H1 (cell line): ENCODE data around the gene TNFRSF6B. TPM values are rescaled to one million over a fixed set of nuclear protein-coding genes. Genes with fewer than 3 reads are reported as not detected.
"Not testable (repeated sequence)": the region's sequence is repeated elsewhere in the genome, so short reads cannot be mapped to it uniquely, and the experiment has no call there.

Experiments used
- CTCF ChIA-PET: fragments of 300-600 bp; sonication (Branson Sonifier 250); formaldehyde crosslinking; loops from one replicate; lab custom pipeline; 2021; ENCODE audit not compliant: partially characterized antibody; lab: Charles Lee
- POLR2A ChIA-PET: fragments of 300-600 bp; sonication (Branson Sonifier 250); formaldehyde crosslinking; loops from one replicate; lab custom pipeline; 2021; ENCODE audit warnings: inconsistent platforms; ENCODE audit not compliant: partially characterized antibody; lab: Charles Lee
- DNase-seq, 2 experiments: peaks; one replicate each; pipeline versions ENCODE4 v3.0.0 to v3.0.0-alpha.2; 2010 to 2022; ENCODE audit warnings: low spot score in 2 of 2, low read depth in 1 of 2, mixed read lengths in 1 of 2
- FAIRE-seq: peaks from 2 replicates; lab custom pipeline; 2011; peaks lifted over from hg19 to GRCh38; lab: Jason Lieb, UNC
- H2AFZ ChIP-seq: 2 replicates; pipeline ENCODE4 v1.8.1; 2012; ENCODE audit warnings: low read length, inconsistent platforms
- H2AK5ac ChIP-seq: 2 replicates; pipeline ENCODE4 v1.6.1; 2013; ENCODE audit warnings: low read depth, low read length
- H2BK120ac ChIP-seq: replicated peaks from 2 replicates; pipeline ENCODE3; 2013; ENCODE audit warnings: low read depth, low read length, inconsistent platforms
- H2BK12ac ChIP-seq: 2 replicates; pipeline ENCODE4 v1.6.1; 2013; ENCODE audit warnings: low read depth, low read length
- H2BK15ac ChIP-seq: 2 replicates; pipeline ENCODE4 v1.6.1; 2013; ENCODE audit warnings: low read length
- H2BK20ac ChIP-seq: 2 replicates; pipeline ENCODE4 v1.6.1; 2013; ENCODE audit warnings: low read length
- H2BK5ac ChIP-seq: 2 replicates; pipeline ENCODE4 v1.6.1; 2013; ENCODE audit warnings: low read depth, low read length
- H3K14ac ChIP-seq: 2 replicates; pipeline ENCODE4 v1.6.1; 2013; ENCODE audit warnings: inconsistent platforms; ENCODE audit not compliant: insufficient read length
- H3K18ac ChIP-seq: 2 replicates; pipeline ENCODE4 v1.6.1; 2013; ENCODE audit warnings: low read length; ENCODE audit errors: extremely low read depth
- H3K23ac ChIP-seq: 2 replicates; pipeline ENCODE4 v1.6.1; 2013; ENCODE audit warnings: inconsistent platforms; ENCODE audit not compliant: insufficient read length
- H3K23me2 ChIP-seq: 2 replicates; pipeline ENCODE4 v1.6.1; 2013; ENCODE audit warnings: low read depth, low read length
- H3K27ac ChIP-seq: 2 replicates; pipeline ENCODE4 v1.6.1; 2011; ENCODE audit warnings: low read depth, low read length, inconsistent platforms
- H3K27me3 ChIP-seq, 4 experiments: replicated peaks in 1 of 4; 1 replicate in 1 of 4; 2 replicates in 3 of 4; pipeline versions ENCODE4 v1.6.1 to v1.8.1; 2011 to 2013; ENCODE audit warnings: low read length in 3 of 4, mild to moderate bottlenecking in 3 of 4, inconsistent platforms in 2 of 4, mixed read lengths in 2 of 4, moderate library complexity in 1 of 4; ENCODE audit not compliant: control insufficient read depth in 3 of 4, insufficient read depth in 3 of 4; ENCODE audit errors: extremely low read depth in 1 of 4
- H3K36me3 ChIP-seq, 4 experiments: 2 replicates each; pipeline versions ENCODE4 v1.6.1 to v1.8.1; 2011 to 2013; ENCODE audit warnings: mild to moderate bottlenecking in 4 of 4, low read length in 3 of 4, moderate library complexity in 2 of 4, control low read depth in 1 of 4, inconsistent platforms in 1 of 4; ENCODE audit not compliant: insufficient read depth in 4 of 4, control insufficient read depth in 2 of 4
- H3K4ac ChIP-seq: replicated peaks from 2 replicates; pipeline ENCODE3; 2013; ENCODE audit warnings: low read length, low read depth, mixed read lengths, inconsistent platforms; ENCODE audit not compliant: insufficient read length
- H3K4me1 ChIP-seq, 4 experiments: replicated peaks in 1 of 4; 1 replicate in 1 of 4; 2 replicates in 3 of 4; pipeline versions ENCODE4 v1.6.1 to v1.8.1; 2011 to 2013; ENCODE audit warnings: low read length in 3 of 4, inconsistent platforms in 2 of 4, mixed read lengths in 1 of 4; ENCODE audit not compliant: insufficient read depth in 4 of 4, control insufficient read depth in 3 of 4
- H3K4me2 ChIP-seq, 2 experiments: 2 replicates each; pipeline versions ENCODE4 v1.6.1 to v1.8.1; 2011 to 2013; ENCODE audit warnings: low read depth in 2 of 2, low read length in 2 of 2, control low read depth in 1 of 2, inconsistent platforms in 1 of 2, mild to moderate bottlenecking in 1 of 2; ENCODE audit not compliant: insufficient read depth in 1 of 2
- H3K4me3 ChIP-seq, 4 experiments: fragments of 200-600, 300-600 bp in 1 of 4; sonication (generic), shearing (Covaris generic), sonication (Bioruptor Twin) in 1 of 4; 2 replicates each; pipeline versions ENCODE4 v1.5.1 to v1.8.1; 2011 to 2016; ENCODE audit warnings: low read length in 4 of 4, low read depth in 3 of 4, control low read depth in 2 of 4, inconsistent platforms in 2 of 4, mild to moderate bottlenecking in 2 of 4, mixed read lengths in 1 of 4, moderate library complexity in 1 of 4; ENCODE audit not compliant: insufficient read depth in 2 of 4; ENCODE audit errors: extremely low read depth in 1 of 4
- H3K56ac ChIP-seq: replicated peaks from 2 replicates; pipeline ENCODE3; 2013; ENCODE audit warnings: low read depth, mild to moderate bottlenecking, mixed read lengths, low read length, inconsistent platforms; ENCODE audit not compliant: insufficient read length
- H3K79me1 ChIP-seq: 2 replicates; pipeline ENCODE4 v1.6.1; 2013; ENCODE audit warnings: low read depth, low read length, control low read depth
- H3K79me2 ChIP-seq, 2 experiments: 2 replicates each; pipeline versions ENCODE4 v1.6.1 to v1.8.1; 2012 to 2013; ENCODE audit warnings: low read length in 2 of 2, mild to moderate bottlenecking in 2 of 2, inconsistent platforms in 1 of 2; ENCODE audit not compliant: insufficient read depth in 2 of 2, control insufficient read depth in 1 of 2
- H3K9ac ChIP-seq, 4 experiments: replicated peaks in 1 of 4; 1 replicate in 1 of 4; 2 replicates in 3 of 4; pipeline versions ENCODE4 v1.6.1 to v1.8.1; 2011 to 2013; ENCODE audit warnings: low read depth in 3 of 4, low read length in 3 of 4, control low read depth in 2 of 4, mild to moderate bottlenecking in 2 of 4, moderate library complexity in 2 of 4, inconsistent platforms in 1 of 4; ENCODE audit errors: extremely low read depth in 1 of 4
- H3K9me3 ChIP-seq, 2 experiments: 2 replicates each; pipeline versions ENCODE4 v1.6.1 to v1.8.1; 2012 to 2013; ENCODE audit warnings: mild to moderate bottlenecking in 2 of 2, moderate library complexity in 2 of 2, control low read depth in 1 of 2, inconsistent platforms in 1 of 2, low read depth in 1 of 2, low read length in 1 of 2, mixed read lengths in 1 of 2; ENCODE audit not compliant: insufficient read depth in 2 of 2
- H4K20me1 ChIP-seq, 2 experiments: replicated peaks in 1 of 2; 2 replicates each; pipeline versions ENCODE3 to v1.8.1; 2011 to 2013; ENCODE audit warnings: inconsistent platforms in 2 of 2, low read length in 2 of 2, mild to moderate bottlenecking in 1 of 2; ENCODE audit not compliant: insufficient read depth in 2 of 2, control insufficient read depth in 1 of 2
- H4K5ac ChIP-seq: 2 replicates; pipeline ENCODE4 v1.6.1; 2013; ENCODE audit warnings: low read length, low read depth, mixed read lengths, inconsistent platforms; ENCODE audit not compliant: insufficient read length
- H4K8ac ChIP-seq: 2 replicates; pipeline ENCODE4 v1.8.0; 2013; ENCODE audit warnings: mild to moderate bottlenecking, moderate library complexity, low read length, inconsistent platforms; ENCODE audit not compliant: insufficient read depth; ENCODE audit errors: extremely low read depth
- H4K91ac ChIP-seq: replicated peaks from 2 replicates; pipeline ENCODE3; 2013; ENCODE audit warnings: low read length, mixed read lengths, inconsistent platforms; ENCODE audit not compliant: insufficient read length
- BRCA1 ChIP-seq: IDR thresholded peaks from 2 replicates; pipeline ENCODE4 v1.6.1; 2012; ENCODE audit warnings: low read depth, low read length, improper control_type of control experiment
- NRF1 ChIP-seq: IDR thresholded peaks from 2 replicates; pipeline ENCODE4 v1.6.1; 2011; ENCODE audit warnings: mild to moderate bottlenecking, low read depth, low read length, improper control_type of control experiment
- RXRA ChIP-seq: IDR thresholded peaks from 2 replicates; pipeline ENCODE4 v1.6.1; 2011; ENCODE audit warnings: low read depth, mild to moderate bottlenecking, low read length, moderate library complexity; ENCODE audit not compliant: insufficient read depth
- SP4 ChIP-seq: IDR thresholded peaks from 2 replicates; pipeline ENCODE4 v1.6.1; 2012; ENCODE audit warnings: low read length, inconsistent platforms
- TBP ChIP-seq: IDR thresholded peaks from 2 replicates; pipeline ENCODE4 v1.6.1; 2011; ENCODE audit warnings: low read depth, low read length, improper control_type of control experiment
- WGBS, 2 experiments: shearing (Covaris generic) in 1 of 2; methylation state at CpG; one replicate each; pipeline versions ENCODE4 v1.1.6 to v1.1.7; 2013 to 2015; ENCODE audit warnings: low lambda C conversion rate in 2 of 2, mixed read lengths in 2 of 2, inconsistent platforms in 1 of 2, low coverage in 1 of 2, missing lambda C conversion rate in 1 of 2; ENCODE audit not compliant: insufficient replicate concordance in 2 of 2, insufficient coverage in 1 of 2, insufficient read length in 1 of 2; ENCODE audit errors: extremely low coverage in 1 of 2, missing lambda C conversion rate in 1 of 2; 5-methylcytosine and 5-hydroxymethylcytosine counted together
- polyA plus RNA-seq, 7 experiments: library from polyadenylated mRNA; depleted of rRNA in 3 of 7; stranded (reverse) in 5 of 7; unstranded in 2 of 7; fragments of >200 nt in 5 of 7; fragments of 200-250 nt in 2 of 7; gene quantifications; 1 replicate in 5 of 7; 2 replicates in 1 of 7; 4 replicates in 1 of 7; pipeline versions ENCODE4 v1.2.1 to v1.2.3, GENCODE V29; 2011 to 2013; ENCODE audit warnings: missing spikeins in 2 of 7, mixed read lengths in 2 of 7
- total RNA-seq: library from RNA; stranded (reverse); fragmentation: NEBNext Ultra II Directional; extraction: Animal tissue kit (Norgen Biotek cat#: 25700); gene quantifications from 2 replicates; pipeline ENCODE4 v1.2.1, GENCODE V29; 2021

Gene TNFRSF6B
- total and polyA plus RNA-seq, 2 of the 8 experiments (the other 6 are each of a cell fraction or from before 2014, with no cell fraction given): 3.1 TPM; not detected in 1

- no peak for TF ChIP-seq NRF1
- TF ChIP-seq RXRA: no peak
- TF ChIP-seq SP4: no peak
- no peak for TF ChIP-seq BRCA1
- TF ChIP-seq TBP: no peak
Measured at GRCh38 chr20:63668351-63668750, 28.1 kb upstream of the TNFRSF6B start (continued).

- H3K27ac ChIP-seq, FAIRE-seq, H3K79me2 ChIP-seq, H2BK12ac ChIP-seq, H2BK5ac ChIP-seq, H4K91ac ChIP-seq, H3K14ac ChIP-seq, H3K79me1 ChIP-seq, H3K23me2 ChIP-seq, H3K4me2 ChIP-seq, H3K18ac ChIP-seq, H2BK15ac ChIP-seq, H2BK120ac ChIP-seq, H2AFZ ChIP-seq, DNase-seq, H3K4me3 ChIP-seq, H4K20me1 ChIP-seq, H2BK20ac ChIP-seq, H3K23ac ChIP-seq, H3K56ac ChIP-seq, H4K5ac ChIP-seq, H3K4ac ChIP-seq, H3K4me1 ChIP-seq, CTCF ChIA-PET, H3K9me3 ChIP-seq, H4K8ac ChIP-seq, H2AK5ac ChIP-seq, H3K9ac ChIP-seq, H3K27me3 ChIP-seq: not testable (repeated sequence)
- POLR2A ChIA-PET: interaction anchor here (0.6 kb wide), 1 partner anchor 347 kb away, joined by 3 read pairs; no protein-coding TSS in a partner anchor
- WGBS, 2 experiments: 93% methylated on average over 12 of the region's 12 CpGs; no CpG with 5 or more reads in 1 of the 2 experiments
- peaks cover 2 to 27% (median 15%) of the 10 kb centered on the region in 4 experiments; a peak in 6 of 8 replicates for H3K36me3 ChIP-seq
Measured at GRCh38 chr20:63671695-63672094, 24.8 kb upstream of the TNFRSF6B start.
